Trophoblast cell (in vitro differentiated cells and primary cell): ENCODE measurements around the gene SLC5A10.

Experiments used
- DNase-seq, 2 donors: peaks; one replicate each; pipeline ENCODE4 v3.0.0-alpha.2; 2016
- H2AFZ ChIP-seq: 2 replicates; pipeline ENCODE4 v1.6.1; 2013; ENCODE audit warnings: low read length, moderate library complexity, mild to moderate bottlenecking; ENCODE audit not compliant: insufficient read depth, poor library complexity
- H2AK5ac ChIP-seq: 2 replicates; pipeline ENCODE4 v1.6.1; 2013; ENCODE audit warnings: mild to moderate bottlenecking, low read length
- H2BK120ac ChIP-seq: 2 replicates; pipeline ENCODE4 v1.6.1; 2013; ENCODE audit warnings: low read length, mild to moderate bottlenecking, moderate library complexity; ENCODE audit not compliant: insufficient read depth, poor library complexity
- H2BK12ac ChIP-seq: 2 replicates; pipeline ENCODE4 v1.6.1; 2013; ENCODE audit warnings: mild to moderate bottlenecking, low read length, moderate library complexity
- H2BK5ac ChIP-seq: 2 replicates; pipeline ENCODE4 v1.6.1; 2013; ENCODE audit warnings: low read length, low read depth, moderate library complexity, mild to moderate bottlenecking; ENCODE audit not compliant: poor library complexity
- H3K14ac ChIP-seq: 2 replicates; pipeline ENCODE4 v1.6.1; 2013; ENCODE audit warnings: mild to moderate bottlenecking, low read length
- H3K18ac ChIP-seq: 2 replicates; pipeline ENCODE4 v1.6.1; 2013; ENCODE audit warnings: mild to moderate bottlenecking, low read length
- H3K23ac ChIP-seq: 2 replicates; pipeline ENCODE4 v1.6.1; 2013; ENCODE audit warnings: low read length
- H3K27ac ChIP-seq: 2 replicates; pipeline ENCODE4 v1.5.1; 2013; ENCODE audit warnings: low read depth, mild to moderate bottlenecking, inconsistent platforms, low read length, moderate library complexity
- H3K27me3 ChIP-seq: 2 replicates; pipeline ENCODE4 v1.6.1; 2013; ENCODE audit warnings: inconsistent platforms, mild to moderate bottlenecking, low read length, moderate library complexity; ENCODE audit not compliant: insufficient read depth
- H3K36me3 ChIP-seq, 2 experiments: 1 replicate in 1 of 2; 2 replicates in 1 of 2; pipeline ENCODE4 v1.6.1; 2013; ENCODE audit warnings: low read length in 2 of 2, mild to moderate bottlenecking in 2 of 2, moderate library complexity in 1 of 2; ENCODE audit not compliant: insufficient read depth in 2 of 2, control insufficient read depth in 1 of 2
- H3K4ac ChIP-seq: 2 replicates; pipeline ENCODE4 v1.6.1; 2013; ENCODE audit warnings: low read depth, mild to moderate bottlenecking, low read length, moderate library complexity
- H3K4me1 ChIP-seq, 2 experiments: 1 replicate in 1 of 2; 2 replicates in 1 of 2; pipeline ENCODE4 v1.6.1; 2013; ENCODE audit warnings: low read length in 2 of 2, mild to moderate bottlenecking in 2 of 2, moderate library complexity in 1 of 2; ENCODE audit not compliant: insufficient read depth in 2 of 2, control insufficient read depth in 1 of 2
- H3K4me2 ChIP-seq: 2 replicates; pipeline ENCODE4 v1.6.1; 2013; ENCODE audit warnings: inconsistent platforms, mild to moderate bottlenecking, low read length, moderate library complexity
- H3K4me3 ChIP-seq: 2 replicates; pipeline ENCODE4 v1.5.1; 2013; ENCODE audit warnings: mild to moderate bottlenecking, low read depth, low read length, inconsistent platforms
- H3K79me1 ChIP-seq: one replicate; pipeline ENCODE4 v1.6.1; 2013; ENCODE audit warnings: low read length
- H3K79me2 ChIP-seq: 2 replicates; pipeline ENCODE4 v1.6.1; 2013; ENCODE audit warnings: low read length, mild to moderate bottlenecking; ENCODE audit not compliant: control insufficient read depth, insufficient read depth, poor library complexity
- H3K9ac ChIP-seq: 2 replicates; pipeline ENCODE4 v1.6.1; 2013; ENCODE audit warnings: mild to moderate bottlenecking, low read length
- H3K9me3 ChIP-seq: 2 replicates; pipeline ENCODE4 v1.6.1; 2013; ENCODE audit warnings: low read depth, mild to moderate bottlenecking, control low read depth, inconsistent platforms, low read length; ENCODE audit not compliant: insufficient read depth
- H4K12ac ChIP-seq: 2 replicates; pipeline ENCODE4 v1.6.1; 2013; ENCODE audit warnings: low read depth, mild to moderate bottlenecking, low read length, moderate library complexity
- H4K8ac ChIP-seq: 2 replicates; pipeline ENCODE4 v1.6.1; 2013; ENCODE audit warnings: low read depth, mild to moderate bottlenecking, low read length, moderate library complexity
- H4K91ac ChIP-seq: one replicate; pipeline ENCODE4 v1.6.1; 2013; ENCODE audit warnings: low read depth, mild to moderate bottlenecking, low read length, moderate library complexity
- WGBS: extraction: QIAGEN DNeasy Blood & Tissue Kit; methylation state at CpG from one replicate; pipeline ENCODE4 v1.1.7; 2013; ENCODE audit warnings: missing lambda C conversion rate; ENCODE audit not compliant: insufficient read length, insufficient coverage; ENCODE audit errors: extremely low coverage; 5-methylcytosine and 5-hydroxymethylcytosine counted together

SLC5A10 gene

DNA sequence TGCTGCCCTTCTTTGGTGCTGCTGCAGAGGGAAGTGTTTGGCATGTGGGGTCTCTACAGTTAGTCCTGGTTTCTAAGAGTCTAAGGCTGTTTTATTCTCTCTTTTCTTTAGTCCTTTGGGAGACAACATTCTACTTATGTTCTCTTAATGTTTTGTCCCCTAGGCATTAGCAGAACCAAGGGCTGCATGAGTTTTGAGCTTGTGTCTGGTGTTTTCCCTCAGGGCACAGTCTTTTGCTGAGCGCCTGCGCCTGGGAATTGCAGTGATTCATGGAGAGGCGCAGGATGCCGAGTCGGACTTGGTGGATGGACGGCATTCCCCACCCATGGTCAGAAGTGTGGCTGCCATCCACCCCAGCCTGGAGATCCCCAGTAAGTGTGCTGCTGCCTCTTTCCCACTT lies 41.1 kb upstream of the SLC5A10 start:
- Histone ChIP-seq H3K36me3 (peaks cover 25 to 28% of the 10 kb centered on the region in 2 experiments), H3K4me3 (no peak overlapping the region), H3K9ac (no peak overlapping the region), H4K12ac (no peak overlapping the region), H4K91ac (no peak overlapping the region), H3K4me1 (peaks cover 5 to 12% of the 10 kb centered on the region in 2 experiments), H2BK5ac (peak overlapping the region; percentile 55), H2AFZ (no peak overlapping the region), H3K23ac (no peak overlapping the region), H2BK120ac (no peak overlapping the region), H3K4me2 (peak overlapping the region; percentile 16), H3K79me2 (no peaks in the 10 kb centered on the region), H4K8ac (no peak overlapping the region), H3K27ac (peak overlapping the region; percentile 8), H3K18ac (no peak overlapping the region), H2AK5ac (no peak overlapping the region), H3K79me1 (peaks cover 2% of the 10 kb centered on the region), H2BK12ac (no peak overlapping the region), H3K9me3 (no peaks in the 10 kb centered on the region), H3K4ac (no peak overlapping the region), H3K14ac (no peak overlapping the region), H3K27me3 (no peaks in the 10 kb centered on the region)
- peak; percentile 93 to 97 for DNase-seq
- whole genome bisulfite sequencing = no CpG with 5 or more reads among the region's 6 CpGs

DNA sequence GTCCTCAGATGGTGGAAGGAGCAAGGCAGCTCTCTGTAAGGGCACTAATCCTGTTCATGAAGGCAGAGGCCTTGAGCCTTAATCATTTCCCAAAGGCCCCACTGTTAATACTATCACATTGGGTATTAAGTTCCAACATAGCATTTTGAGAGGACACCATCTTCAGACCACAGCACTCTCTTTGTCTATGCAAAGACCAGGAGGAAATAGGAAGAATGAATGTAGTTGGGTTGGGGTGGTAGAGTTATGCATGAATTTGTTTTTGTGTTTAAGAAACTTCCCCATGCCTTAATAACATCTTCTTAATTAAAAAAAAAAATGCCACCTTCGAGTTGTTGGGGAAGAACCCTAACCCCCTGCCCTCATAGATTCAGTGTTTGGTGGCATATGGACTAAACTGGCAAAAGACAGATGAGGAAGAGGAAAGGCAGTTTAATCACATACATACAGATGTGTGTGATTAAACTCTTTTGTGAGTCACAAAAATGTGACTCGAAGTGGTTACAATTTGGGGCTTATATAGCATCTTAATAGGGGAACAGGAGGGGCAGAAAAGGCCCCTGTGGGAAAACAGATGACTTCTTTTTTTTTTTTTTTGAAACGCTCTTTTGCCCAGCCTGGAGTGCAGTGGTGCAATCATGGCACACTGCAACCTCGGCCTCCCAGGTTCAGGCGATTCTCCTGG lies 35.0 kb upstream of the SLC5A10 start:
- WGBS = no CpG with 5 or more reads among the region's 5 CpGs
- H2BK12ac ChIP-seq = no peak overlapping the region
- DNase-seq = no peak
- no peak overlapping the region for H2AK5ac ChIP-seq
- no peak overlapping the region for H4K8ac ChIP-seq
- no peaks in the 10 kb centered on the region for H3K27me3 ChIP-seq
- no peak overlapping the region for H4K91ac ChIP-seq
- H3K79me2 ChIP-seq = no peaks in the 10 kb centered on the region
- H2BK5ac ChIP-seq = no peak overlapping the region
- no peak overlapping the region for H3K23ac ChIP-seq
- H2AFZ ChIP-seq = no peak overlapping the region
- H3K4ac ChIP-seq = no peak overlapping the region
- H3K27ac ChIP-seq = no peak overlapping the region
- H3K4me3 ChIP-seq = no peak overlapping the region
- H3K36me3 ChIP-seq = peaks cover 23 to 27% of the 10 kb centered on the region in 2 experiments
- H4K12ac ChIP-seq = no peak overlapping the region
- H3K4me1 ChIP-seq = no peaks in the 10 kb centered on the region
- no peak overlapping the region for H3K4me2 ChIP-seq
- H3K79me1 ChIP-seq = no peaks in the 10 kb centered on the region
- H2BK120ac ChIP-seq = no peak overlapping the region
- H3K9me3 ChIP-seq = no peaks in the 10 kb centered on the region
- no peak overlapping the region for H3K18ac ChIP-seq
- no peak overlapping the region for H3K9ac ChIP-seq
- H3K14ac ChIP-seq = no peak overlapping the region

DNA sequence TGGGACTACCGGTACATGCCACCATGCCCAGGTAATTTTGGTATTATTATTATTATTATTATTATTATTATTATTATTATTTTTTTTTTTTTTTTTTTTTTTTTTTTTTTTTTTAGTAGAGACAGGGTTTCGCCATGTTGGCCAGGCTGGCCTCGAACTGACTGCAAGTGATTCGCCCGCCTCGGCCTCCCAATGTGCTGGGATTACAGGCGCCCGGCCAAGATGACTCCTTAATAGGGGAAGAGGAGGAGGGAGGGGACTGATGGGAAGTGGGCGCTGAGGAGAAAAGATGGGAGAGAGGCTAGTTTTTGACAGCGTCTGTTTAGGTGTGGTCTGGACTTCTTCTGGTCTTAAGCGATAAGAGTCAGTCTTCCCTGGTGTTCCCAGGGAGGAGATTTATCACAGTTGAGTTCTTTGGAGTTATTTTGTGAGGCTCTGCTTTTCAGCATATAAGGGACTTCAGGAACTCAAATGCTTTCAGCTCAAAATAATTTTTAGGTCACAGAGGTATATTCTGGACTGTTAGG lies 34.4 kb upstream of the SLC5A10 start:
- no peak overlapping the region for H2AK5ac ChIP-seq

DNA sequence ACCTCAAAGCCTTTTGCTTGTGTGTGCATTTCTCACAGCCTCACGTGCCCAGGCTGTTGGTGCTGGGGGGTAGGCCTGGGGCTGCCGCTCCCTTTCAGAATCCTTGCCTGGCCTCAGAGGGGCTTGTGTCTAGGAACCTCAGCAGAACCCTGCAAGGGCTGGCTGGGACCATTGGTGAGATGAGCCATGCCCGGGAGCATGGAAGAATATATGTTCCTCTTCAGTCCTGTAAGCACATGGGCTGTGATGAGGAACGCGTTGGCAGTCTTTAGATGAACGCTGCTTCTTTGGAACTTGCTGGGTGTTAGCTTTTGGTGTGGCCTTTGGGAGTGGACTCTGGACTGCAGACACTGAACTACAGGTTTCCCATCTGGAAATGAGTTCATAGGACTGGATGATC lies 32.0 kb upstream of the SLC5A10 start:
- no peak overlapping the region for H2BK120ac ChIP-seq
- H3K4ac ChIP-seq = no peak overlapping the region
- no peak overlapping the region for H4K12ac ChIP-seq
- H3K27ac ChIP-seq = no peak overlapping the region
- no peak overlapping the region for H3K18ac ChIP-seq
- no peak overlapping the region for H4K91ac ChIP-seq
- H3K23ac ChIP-seq = no peak overlapping the region
- H2BK5ac ChIP-seq = no peak overlapping the region
- no peaks in the 10 kb centered on the region for H3K79me2 ChIP-seq
- no peak overlapping the region for H4K8ac ChIP-seq
- no CpG with 5 or more reads among the region's 6 CpGs for WGBS
- H2BK12ac ChIP-seq = no peak overlapping the region
- no peak overlapping the region for H2AK5ac ChIP-seq
- no peak overlapping the region for H2AFZ ChIP-seq
- H3K4me2 ChIP-seq = no peak overlapping the region
- no peak overlapping the region for H3K9ac ChIP-seq
- no peak overlapping the region for H3K14ac ChIP-seq
- no peaks in the 10 kb centered on the region for H3K4me1 ChIP-seq
- no peaks in the 10 kb centered on the region for H3K9me3 ChIP-seq
- no peak overlapping the region for H3K4me3 ChIP-seq
- H3K36me3 ChIP-seq = peaks cover 15% of the 10 kb centered on the region in 2 experiments
- H3K79me1 ChIP-seq = no peaks in the 10 kb centered on the region
- no peak for DNase-seq
- no peaks in the 10 kb centered on the region for H3K27me3 ChIP-seq

More for the DNA sequence above, 34.4 kb upstream of the SLC5A10 start:
- Histone ChIP-seq H2BK12ac (no peak overlapping the region), H4K91ac (no peak overlapping the region), H4K8ac (no peak overlapping the region), H3K4me2 (no peak overlapping the region), H3K14ac (no peak overlapping the region), H4K12ac (no peak overlapping the region), H3K18ac (no peak overlapping the region), H3K4me1 (no peaks in the 10 kb centered on the region), H3K4me3 (no peak overlapping the region), H2AFZ (no peak overlapping the region), H3K9ac (no peak overlapping the region), H3K27me3 (no peaks in the 10 kb centered on the region), H3K23ac (no peak overlapping the region), H2BK120ac (no peak overlapping the region), H3K79me2 (no peaks in the 10 kb centered on the region), H3K9me3 (no peaks in the 10 kb centered on the region), H3K36me3 (peaks cover 20 to 22% of the 10 kb centered on the region in 2 experiments), H2BK5ac (no peak overlapping the region), H3K79me1 (no peaks in the 10 kb centered on the region), H3K4ac (no peak overlapping the region), H3K27ac (no peak overlapping the region)
- no CpG with 5 or more reads among the region's 11 CpGs for WGBS
- DNase-seq = no peak
